Endodermal cell (in vitro differentiated cells): Measurements from ENCODE around the gene RASD1. TPM values are rescaled to one million over a fixed set of nuclear protein-coding genes. Genes with fewer than 3 reads are reported as not detected.

ENCODE experiments used
- DNase-seq: peaks from one replicate; pipeline ENCODE4 v3.0.0-alpha.2; 2017
- H3K27ac ChIP-seq: 2 replicates; pipeline ENCODE4 v1.5.1; 2013; ENCODE audit warnings: mild to moderate bottlenecking, low read depth, low read length, moderate library complexity
- H3K27me3 ChIP-seq: 2 replicates; pipeline ENCODE4 v1.6.1; 2013; ENCODE audit warnings: mild to moderate bottlenecking, low read length, moderate library complexity; ENCODE audit not compliant: insufficient read depth, control insufficient read depth, poor library complexity, severe bottlenecking
- H3K36me3 ChIP-seq: 2 replicates; pipeline ENCODE4 v1.7.0; 2013; ENCODE audit warnings: mild to moderate bottlenecking, low read length, moderate library complexity; ENCODE audit not compliant: control insufficient read depth, insufficient read depth
- H3K4me1 ChIP-seq: one replicate; pipeline ENCODE4 v1.7.0; 2013; ENCODE audit warnings: low read length; ENCODE audit not compliant: control insufficient read depth, insufficient read depth
- H3K4me3 ChIP-seq: 2 replicates; pipeline ENCODE4 v1.5.1; 2013; ENCODE audit warnings: mild to moderate bottlenecking, low read length, moderate library complexity
- H3K9ac ChIP-seq: 2 replicates; pipeline ENCODE4 v1.6.1; 2013; ENCODE audit warnings: mild to moderate bottlenecking, low read length, moderate library complexity; ENCODE audit not compliant: poor library complexity, severe bottlenecking; ENCODE audit errors: extremely low read depth
- H3K9me3 ChIP-seq: 2 replicates; pipeline ENCODE4 v1.6.1; 2013; ENCODE audit warnings: mild to moderate bottlenecking, low read length, moderate library complexity; ENCODE audit not compliant: control insufficient read depth
- H3K27ac Mint-ChIP-seq: 2 replicates; pipeline ENCODE4 v1.8.0; 2020; ENCODE audit warnings: mixed read lengths
- H3K27me3 Mint-ChIP-seq: 2 replicates; pipeline ENCODE4 v1.8.0; 2021; ENCODE audit warnings: mild to moderate bottlenecking, mixed read lengths; ENCODE audit not compliant: insufficient read depth
- H3K36me3 Mint-ChIP-seq: 2 replicates; pipeline ENCODE4 v1.8.0; 2020; ENCODE audit warnings: low read depth, mixed read lengths
- H3K4me1 Mint-ChIP-seq: 2 replicates; pipeline ENCODE4 v1.8.0; 2020; ENCODE audit warnings: mixed read lengths
- H3K4me3 Mint-ChIP-seq: 2 replicates; pipeline ENCODE4 v1.8.0; 2020; ENCODE audit warnings: mild to moderate bottlenecking, moderate library complexity, mixed read lengths
- H3K9me3 Mint-ChIP-seq: 2 replicates; pipeline ENCODE4 v1.8.0; 2020; ENCODE audit warnings: mild to moderate bottlenecking, mixed read lengths
- WGBS, 2 experiments: methylation state at CpG; one replicate each; pipeline versions ENCODE4 v1.1.5 to v1.1.7; 2013; ENCODE audit warnings: missing lambda C conversion rate in 2 of 2, mixed read lengths in 1 of 2; ENCODE audit not compliant: insufficient coverage in 1 of 2, insufficient read length in 1 of 2; 5-methylcytosine and 5-hydroxymethylcytosine counted together
- total RNA-seq, 2 donors: library from RNA; stranded (reverse); fragmentation: NEBNext Ultra II Directional in 1 of 2; extraction: Animal tissue kit (Norgen Biotek cat#: 25700) in 1 of 2; gene quantifications; 2 replicates in 1 of 2; 3 replicates in 1 of 2; pipeline ENCODE4 v1.2.1, GENCODE V29; 2021
- TF ChIP-seq, protein P1 (sequence below): fragments of 200-600 bp; sonication (generic); conservative IDR thresholded peaks from 2 replicates; pipeline ENCODE4 v1.5.0; 2021; ENCODE audit warnings: antibody characterized with exemption, mild to moderate bottlenecking

The RASD1 gene
- total RNA-seq, 2 donors from 2014 or later: 1.9 to 2.5 TPM

DNA sequence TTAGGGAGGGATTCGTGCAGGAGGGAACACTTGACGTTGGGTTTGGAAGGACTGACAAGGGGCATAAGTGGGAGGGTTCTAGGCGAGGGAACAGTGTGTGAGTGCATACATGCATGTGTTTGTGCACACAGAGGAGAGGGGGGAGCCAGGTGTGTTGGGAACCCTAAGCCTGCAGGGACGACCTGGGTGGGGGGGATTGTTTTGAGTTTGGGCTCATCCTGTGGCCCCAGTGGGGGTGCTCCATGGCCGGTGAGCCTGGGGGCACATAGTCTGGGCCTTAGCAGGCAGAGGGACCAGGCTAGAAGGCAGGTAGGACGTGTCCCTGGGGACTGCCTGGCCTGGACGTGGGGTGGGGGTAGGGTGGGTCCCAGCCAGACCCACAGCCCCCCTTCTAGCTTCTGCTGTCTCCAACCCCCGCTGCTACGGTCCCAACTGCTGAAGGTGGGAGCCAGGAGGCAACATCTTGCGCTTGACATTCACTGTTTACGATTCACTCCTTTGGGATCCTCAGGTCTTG lies 11.9 kb upstream of the RASD1 start:
- Mint-ChIP-seq H3K9me3 (no peaks in the 10 kb centered on the region), H3K4me1 (no peaks in the 10 kb centered on the region), H3K27ac (no peak overlapping the region), H3K4me3 (no peak overlapping the region), H3K36me3 (no peaks in the 10 kb centered on the region), H3K27me3 (no peaks in the 10 kb centered on the region)
- TF ChIP-seq, protein P1, sequence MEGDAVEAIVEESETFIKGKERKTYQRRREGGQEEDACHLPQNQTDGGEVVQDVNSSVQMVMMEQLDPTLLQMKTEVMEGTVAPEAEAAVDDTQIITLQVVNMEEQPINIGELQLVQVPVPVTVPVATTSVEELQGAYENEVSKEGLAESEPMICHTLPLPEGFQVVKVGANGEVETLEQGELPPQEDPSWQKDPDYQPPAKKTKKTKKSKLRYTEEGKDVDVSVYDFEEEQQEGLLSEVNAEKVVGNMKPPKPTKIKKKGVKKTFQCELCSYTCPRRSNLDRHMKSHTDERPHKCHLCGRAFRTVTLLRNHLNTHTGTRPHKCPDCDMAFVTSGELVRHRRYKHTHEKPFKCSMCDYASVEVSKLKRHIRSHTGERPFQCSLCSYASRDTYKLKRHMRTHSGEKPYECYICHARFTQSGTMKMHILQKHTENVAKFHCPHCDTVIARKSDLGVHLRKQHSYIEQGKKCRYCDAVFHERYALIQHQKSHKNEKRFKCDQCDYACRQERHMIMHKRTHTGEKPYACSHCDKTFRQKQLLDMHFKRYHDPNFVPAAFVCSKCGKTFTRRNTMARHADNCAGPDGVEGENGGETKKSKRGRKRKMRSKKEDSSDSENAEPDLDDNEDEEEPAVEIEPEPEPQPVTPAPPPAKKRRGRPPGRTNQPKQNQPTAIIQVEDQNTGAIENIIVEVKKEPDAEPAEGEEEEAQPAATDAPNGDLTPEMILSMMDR: no peak
- Histone ChIP-seq H3K27me3 (no peaks in the 10 kb centered on the region), H3K9me3 (no peaks in the 10 kb centered on the region), H3K36me3 (no peaks in the 10 kb centered on the region), H3K4me3 (no peak overlapping the region), H3K9ac (no peak overlapping the region), H3K27ac (no peak overlapping the region), H3K4me1 (no peaks in the 10 kb centered on the region)
- no peak for DNase-seq
- WGBS, 2 experiments: 90 to 100% methylated on average over 4 to 11 of the region's 11 CpGs

DNA sequence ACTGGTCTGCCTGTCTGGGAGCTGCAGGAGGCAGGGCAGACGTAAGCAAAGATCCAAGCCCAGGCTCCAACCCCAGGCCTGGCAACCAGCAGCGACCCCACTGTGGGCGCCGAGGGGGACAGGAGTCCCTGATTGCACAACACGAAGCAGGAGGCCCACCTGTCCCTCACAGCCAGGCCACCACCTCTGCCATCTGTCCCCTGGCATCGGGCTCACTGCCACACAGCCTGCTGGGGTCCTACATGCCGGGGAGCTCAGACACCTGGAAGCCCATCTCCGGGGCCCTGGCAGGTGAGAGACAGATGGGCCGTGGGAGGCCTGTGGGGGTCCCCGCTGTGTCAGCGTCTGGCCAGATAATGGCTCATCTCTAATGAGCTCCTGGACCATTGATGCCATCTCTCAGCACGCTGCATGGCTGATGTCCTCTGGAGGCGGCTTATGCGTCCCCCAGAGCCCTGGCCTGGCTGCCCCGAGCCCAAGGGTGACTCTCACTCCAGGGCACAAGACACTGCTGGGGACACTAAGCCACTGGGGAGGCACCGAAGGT lies 11.3 kb upstream of the RASD1 start:
- Mint-ChIP-seq H3K27ac (no peak overlapping the region), H3K36me3 (no peaks in the 10 kb centered on the region), H3K4me1 (no peaks in the 10 kb centered on the region), H3K27me3 (no peaks in the 10 kb centered on the region), H3K9me3 (no peaks in the 10 kb centered on the region), H3K4me3 (no peak overlapping the region)
- H3K27me3 ChIP-seq: no peaks in the 10 kb centered on the region
- no peak overlapping the region for H3K4me3 ChIP-seq
- no peaks in the 10 kb centered on the region for H3K36me3 ChIP-seq
- TF ChIP-seq, protein P1: no peak
- DNase-seq: no peak
- H3K4me1 ChIP-seq: no peaks in the 10 kb centered on the region
- 83 to 85% methylated on average over 8 to 16 of the region's 16 CpGs for WGBS, 2 experiments
- H3K9ac ChIP-seq: no peak overlapping the region
- H3K27ac ChIP-seq: no peak overlapping the region
- H3K9me3 ChIP-seq: no peaks in the 10 kb centered on the region

- H3K9ac ChIP-seq: no peak overlapping the region
- no peak overlapping the region for H3K4me3 Mint-ChIP-seq
- WGBS, 2 experiments: 91 to 100% methylated on average over 1 to 17 of the region's 17 CpGs
- no peaks in the 10 kb centered on the region for H3K36me3 ChIP-seq
- no peak overlapping the region for H3K4me3 ChIP-seq
- no peaks in the 10 kb centered on the region for H3K9me3 Mint-ChIP-seq
- no peak overlapping the region for H3K27ac Mint-ChIP-seq
- no peaks in the 10 kb centered on the region for H3K9me3 ChIP-seq
- H3K27ac ChIP-seq: no peak overlapping the region
- H3K36me3 Mint-ChIP-seq: no peaks in the 10 kb centered on the region
- no peaks in the 10 kb centered on the region for H3K4me1 ChIP-seq
- no peak for DNase-seq
- H3K27me3 ChIP-seq: no peaks in the 10 kb centered on the region
- TF ChIP-seq, protein P1: no peak
- H3K4me1 Mint-ChIP-seq: no peaks in the 10 kb centered on the region
- no peaks in the 10 kb centered on the region for H3K27me3 Mint-ChIP-seq
These were observed 10.8 kb upstream of the RASD1 start for GRCh38 chr17:17506893-17507464.
